ENCODE measurements around the gene KLHL42. TPM values are rescaled to one million over a fixed set of nuclear protein-coding genes. Genes with fewer than 3 reads are reported as not detected.
"Not testable (repeated sequence)": the region's sequence is repeated elsewhere in the genome, so short reads cannot be mapped to it uniquely, and the experiment has no call there.

The KLHL42 gene
- total RNA-seq, 1 donor from 2014 or later, result 48.8 TPM

DNA sequence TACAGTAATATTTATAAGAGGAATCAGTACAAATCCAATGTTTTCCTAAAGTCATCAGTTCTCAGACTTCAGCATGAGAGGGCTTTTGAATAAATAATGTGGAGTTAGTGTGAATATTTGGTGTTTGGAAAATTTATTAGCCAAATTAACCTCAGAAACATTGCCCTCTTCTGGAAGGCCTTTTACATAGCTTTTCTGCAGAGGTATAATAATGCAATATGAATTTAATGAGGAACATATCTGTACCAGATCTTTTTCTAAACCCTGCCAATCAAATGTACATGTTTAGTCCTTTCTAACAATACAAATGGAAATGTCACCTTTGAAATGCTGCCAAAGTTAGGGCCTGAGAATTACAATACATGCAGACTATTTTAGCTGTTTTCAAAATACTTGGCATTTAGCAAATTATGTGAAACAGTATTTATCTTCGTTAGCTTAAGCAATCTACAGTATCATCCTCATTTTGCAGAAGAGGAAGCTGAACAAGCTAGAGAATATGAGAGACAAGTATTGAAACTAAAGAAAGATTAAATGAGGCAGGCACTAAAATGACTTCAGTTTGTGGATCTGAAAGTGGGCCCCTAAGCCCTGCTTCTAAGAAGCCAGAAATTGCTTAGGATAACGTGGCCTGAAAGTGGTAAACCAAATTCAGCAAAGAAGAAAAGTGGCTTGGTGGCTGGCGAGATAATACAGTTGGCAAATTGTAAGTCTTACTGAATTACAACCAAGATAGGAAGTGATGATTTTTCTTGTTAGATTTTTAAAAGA lies 60.4 kb downstream of the KLHL42 start:
- DNase-seq (ENCODE audit: low spot score, unreplicated experiment), result no peak
- Mint-ChIP-seq H3K27me3 (no peaks in the 10 kb centered on the region), H3K9me3 (ENCODE audit: low read depth) (no peaks in the 10 kb centered on the region), H3K27ac (no peak overlapping the region), H3K4me3 (ENCODE audit: low read depth) (no peak overlapping the region), H3K4me1 (ENCODE audit: low read depth) (peaks cover 2% of the 10 kb centered on the region), H3K36me3 (ENCODE audit: insufficient read depth) (no peaks in the 10 kb centered on the region)
- TF ChIP-seq, protein P1, sequence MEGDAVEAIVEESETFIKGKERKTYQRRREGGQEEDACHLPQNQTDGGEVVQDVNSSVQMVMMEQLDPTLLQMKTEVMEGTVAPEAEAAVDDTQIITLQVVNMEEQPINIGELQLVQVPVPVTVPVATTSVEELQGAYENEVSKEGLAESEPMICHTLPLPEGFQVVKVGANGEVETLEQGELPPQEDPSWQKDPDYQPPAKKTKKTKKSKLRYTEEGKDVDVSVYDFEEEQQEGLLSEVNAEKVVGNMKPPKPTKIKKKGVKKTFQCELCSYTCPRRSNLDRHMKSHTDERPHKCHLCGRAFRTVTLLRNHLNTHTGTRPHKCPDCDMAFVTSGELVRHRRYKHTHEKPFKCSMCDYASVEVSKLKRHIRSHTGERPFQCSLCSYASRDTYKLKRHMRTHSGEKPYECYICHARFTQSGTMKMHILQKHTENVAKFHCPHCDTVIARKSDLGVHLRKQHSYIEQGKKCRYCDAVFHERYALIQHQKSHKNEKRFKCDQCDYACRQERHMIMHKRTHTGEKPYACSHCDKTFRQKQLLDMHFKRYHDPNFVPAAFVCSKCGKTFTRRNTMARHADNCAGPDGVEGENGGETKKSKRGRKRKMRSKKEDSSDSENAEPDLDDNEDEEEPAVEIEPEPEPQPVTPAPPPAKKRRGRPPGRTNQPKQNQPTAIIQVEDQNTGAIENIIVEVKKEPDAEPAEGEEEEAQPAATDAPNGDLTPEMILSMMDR (IDR thresholded peaks at IDR 0.05; ENCODE audit: unreplicated experiment), result peak; percentile 12

DNA sequence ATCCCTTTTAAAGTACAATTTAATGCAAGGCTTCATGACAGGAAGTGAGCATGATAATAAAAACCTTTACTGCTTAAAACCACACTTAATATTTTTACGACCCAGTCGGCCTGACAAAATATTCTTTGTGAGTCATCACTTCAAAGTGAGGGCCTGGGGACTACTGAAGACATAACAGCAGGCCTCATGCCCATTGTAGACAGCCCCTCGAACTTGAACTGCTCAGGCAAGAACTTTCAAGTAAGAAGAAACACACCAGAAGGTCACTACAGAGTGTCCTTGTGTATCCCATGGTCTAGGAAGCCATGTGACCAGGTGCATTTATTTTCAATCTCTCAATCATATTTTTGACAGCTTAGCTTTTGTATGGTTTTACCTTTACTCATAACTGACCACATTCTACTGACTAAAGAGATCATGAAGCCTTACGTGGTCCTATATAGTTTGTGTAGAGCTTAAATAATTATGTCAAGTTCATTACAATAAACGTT lies 61.4 kb downstream of the KLHL42 start:
- Mint-ChIP-seq H3K27ac (no peak overlapping the region), H3K27me3 (no peaks in the 10 kb centered on the region), H3K9me3 (ENCODE audit: low read depth) (peaks cover 3% of the 10 kb centered on the region), H3K4me1 (ENCODE audit: low read depth) (peaks cover 2% of the 10 kb centered on the region), H3K36me3 (ENCODE audit: insufficient read depth) (no peaks in the 10 kb centered on the region), H3K4me3 (ENCODE audit: low read depth) (no peak overlapping the region)
- DNase-seq (ENCODE audit: low spot score, unreplicated experiment), result no peak
- TF ChIP-seq, protein P1 (IDR thresholded peaks at IDR 0.05; ENCODE audit: unreplicated experiment), result no peak

DNA sequence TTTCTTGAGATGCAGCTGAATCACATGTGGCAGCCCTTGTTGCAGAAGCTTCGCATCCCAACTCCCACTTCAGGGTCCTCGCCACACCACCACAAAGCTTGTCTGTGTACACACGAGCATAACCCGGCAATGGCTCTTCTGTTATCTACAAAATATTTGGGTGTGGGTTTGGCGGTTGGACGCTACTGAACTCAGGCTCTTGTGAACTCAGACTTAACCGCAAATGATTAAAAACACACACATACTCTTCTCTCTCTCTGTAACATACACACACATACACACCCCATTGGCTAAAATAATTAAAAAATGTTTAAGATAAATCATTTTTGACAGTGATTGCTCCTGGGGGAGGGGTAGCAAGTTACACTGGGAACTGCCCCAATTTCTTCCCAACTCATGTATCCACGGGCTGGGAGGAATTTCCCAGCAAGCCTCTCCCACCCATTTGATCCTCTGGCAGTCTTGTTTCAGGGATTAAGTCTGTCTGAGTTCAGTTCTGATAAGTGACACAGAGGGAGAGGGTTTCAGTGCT lies 63.7 kb downstream of the KLHL42 start:
- H3K36me3 Mint-ChIP-seq (ENCODE audit: insufficient read depth), result no peaks in the 10 kb centered on the region
- H3K9me3 Mint-ChIP-seq (ENCODE audit: low read depth), result peaks cover 9% of the 10 kb centered on the region
- peak overlapping the region; percentile 1 for H3K27ac Mint-ChIP-seq
- H3K4me1 Mint-ChIP-seq (ENCODE audit: low read depth), result peaks cover 2% of the 10 kb centered on the region
- H3K4me3 Mint-ChIP-seq (ENCODE audit: low read depth), result no peak overlapping the region
- no peak for DNase-seq (ENCODE audit: low spot score, unreplicated experiment)
- TF ChIP-seq, protein P1 (IDR thresholded peaks at IDR 0.05; ENCODE audit: unreplicated experiment), result no peak
- H3K27me3 Mint-ChIP-seq, result no peaks in the 10 kb centered on the region

DNA sequence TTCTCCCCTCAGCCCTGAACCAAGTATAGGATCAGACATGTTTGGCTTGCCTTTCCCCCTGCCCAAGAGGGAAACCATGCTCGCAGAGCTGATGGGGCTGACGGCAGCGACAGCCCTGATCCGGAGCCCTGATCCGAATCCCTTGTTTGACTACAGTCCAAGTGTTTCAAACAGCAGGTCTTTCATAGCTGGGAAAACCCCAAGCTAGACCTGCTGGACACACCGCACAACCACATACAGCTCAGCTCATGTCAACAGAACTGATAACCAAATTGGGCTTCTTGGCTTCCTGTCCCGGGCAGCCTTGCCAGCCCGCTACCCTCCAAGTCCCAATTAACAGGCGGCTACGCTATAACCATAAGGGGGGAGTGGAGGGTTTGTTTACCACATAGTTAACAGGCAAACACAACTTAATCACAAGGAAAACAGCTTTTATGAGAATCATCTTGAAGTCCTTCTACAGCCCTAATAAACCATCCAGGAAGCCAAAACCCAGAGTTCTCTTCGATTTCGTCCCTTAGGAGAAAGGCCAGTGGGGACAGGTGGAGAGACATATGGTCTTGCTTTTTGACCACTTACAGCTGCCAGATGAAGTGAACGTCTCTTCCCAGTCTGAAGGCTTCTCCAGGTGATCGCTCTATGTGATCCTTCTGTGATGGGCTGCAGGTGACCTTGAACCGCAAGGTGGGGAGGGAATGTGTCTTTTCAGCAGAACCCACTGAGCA lies 64.5 kb downstream of the KLHL42 start:
- Mint-ChIP-seq H3K9me3 (ENCODE audit: low read depth) (peaks cover 15% of the 10 kb centered on the region), H3K4me3 (ENCODE audit: low read depth) (no peak overlapping the region), H3K27me3 (no peaks in the 10 kb centered on the region), H3K4me1 (ENCODE audit: low read depth) (peaks cover 2% of the 10 kb centered on the region), H3K36me3 (ENCODE audit: insufficient read depth) (peaks cover 3% of the 10 kb centered on the region), H3K27ac (no peak overlapping the region)
- no peak for DNase-seq (ENCODE audit: low spot score, unreplicated experiment)
- TF ChIP-seq, protein P1 (IDR thresholded peaks at IDR 0.05; ENCODE audit: unreplicated experiment), result no peak

DNA sequence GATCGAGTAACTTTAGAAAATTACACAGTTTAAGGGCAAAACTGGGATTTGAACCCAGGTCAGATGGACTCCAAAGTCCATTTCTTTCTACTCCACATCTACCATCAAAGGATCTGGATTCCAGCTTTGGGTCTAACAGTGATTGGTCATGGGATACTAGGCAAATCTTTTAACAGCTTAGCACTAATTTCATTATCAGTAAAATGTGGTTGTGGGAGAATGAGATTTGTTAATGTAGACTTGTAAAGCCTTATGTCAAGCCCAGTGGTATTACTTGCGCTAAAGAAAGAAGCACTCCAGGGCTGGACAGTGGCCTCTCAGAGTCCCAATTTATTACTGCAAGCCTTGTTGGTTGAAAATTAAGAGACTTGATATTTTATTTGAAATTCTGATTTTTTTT lies 65.2 kb downstream of the KLHL42 start:
- Mint-ChIP-seq H3K27me3 (no peaks in the 10 kb centered on the region), H3K27ac (no peak overlapping the region), H3K9me3 (ENCODE audit: low read depth) (peaks cover 15% of the 10 kb centered on the region), H3K4me3 (ENCODE audit: low read depth) (no peak overlapping the region), H3K4me1 (ENCODE audit: low read depth) (peaks cover 2% of the 10 kb centered on the region), H3K36me3 (ENCODE audit: insufficient read depth) (peaks cover 3% of the 10 kb centered on the region)
- TF ChIP-seq, protein P1 (IDR thresholded peaks at IDR 0.05; ENCODE audit: unreplicated experiment), result no peak
- no peak for DNase-seq (ENCODE audit: low spot score, unreplicated experiment)

DNA sequence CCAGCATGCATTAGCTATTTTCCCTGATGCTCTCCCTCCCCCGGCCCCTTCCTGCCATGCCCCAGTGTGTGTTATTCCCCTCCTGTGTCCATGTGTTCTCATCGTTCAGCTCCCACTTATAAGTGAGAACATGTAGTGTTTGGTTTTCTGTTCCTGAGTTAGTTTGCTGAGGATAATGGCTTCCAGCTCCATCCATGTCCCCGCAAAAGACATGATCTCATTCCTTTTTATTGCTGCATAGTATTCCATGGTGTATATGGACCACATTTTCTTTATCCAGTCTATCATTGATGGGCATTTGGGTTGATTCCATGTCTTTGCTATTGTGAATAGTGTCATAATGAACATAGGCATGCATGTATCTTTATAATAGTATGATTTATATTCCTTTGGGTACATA lies 65.7 kb downstream of the KLHL42 start:
- DNase-seq (ENCODE audit: low spot score, unreplicated experiment); H3K27ac Mint-ChIP-seq; H3K4me1 Mint-ChIP-seq (ENCODE audit: low read depth); H3K4me3 Mint-ChIP-seq (ENCODE audit: low read depth); H3K36me3 Mint-ChIP-seq (ENCODE audit: insufficient read depth); H3K27me3 Mint-ChIP-seq: not testable (repeated sequence)
- H3K9me3 Mint-ChIP-seq (ENCODE audit: low read depth), result peaks cover 15% of the 10 kb centered on the region

DNA sequence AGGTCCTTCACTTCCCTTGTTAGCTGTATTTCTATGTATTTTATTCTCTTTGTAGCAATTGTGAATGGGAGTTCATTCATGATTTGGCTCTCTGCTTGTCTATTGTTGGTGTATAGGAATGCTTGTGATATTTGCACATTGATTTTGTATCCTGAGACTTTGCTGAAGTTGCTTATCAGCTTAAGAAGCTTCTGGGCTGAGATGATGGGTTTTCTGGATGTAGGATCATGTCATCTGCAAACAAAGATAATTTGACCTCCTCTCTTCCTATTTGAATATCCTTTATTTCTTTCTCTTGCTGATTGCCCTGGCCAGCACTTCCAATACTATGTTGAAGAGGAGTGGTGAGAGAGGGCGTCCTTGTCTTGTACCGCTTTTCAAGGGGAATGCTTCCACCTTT lies 67.3 kb downstream of the KLHL42 start:
- not testable (repeated sequence) for H3K4me1 Mint-ChIP-seq (ENCODE audit: low read depth); H3K36me3 Mint-ChIP-seq (ENCODE audit: insufficient read depth); DNase-seq (ENCODE audit: low spot score, unreplicated experiment); H3K27ac Mint-ChIP-seq; H3K4me3 Mint-ChIP-seq (ENCODE audit: low read depth); H3K27me3 Mint-ChIP-seq
- peaks cover 15% of the 10 kb centered on the region for H3K9me3 Mint-ChIP-seq (ENCODE audit: low read depth)
